Right hindlimb (tissue), 1 donor: Measurements from ENCODE around the gene NKIRAS2.

Source experiments
- DNase-seq: peaks from one replicate; pipeline ENCODE4 v3.0.0-alpha.2; 2018

The NKIRAS2 gene

GRCh38 chr17:42027961-42028790 lies 8.3 kb downstream of the NKIRAS2 start:
- DNase-seq: no peak

- no peak for DNase-seq
These were observed 8.9 kb downstream of the NKIRAS2 start for GRCh38 chr17:42028791-42029127.

- DNase-seq: no peak
These were observed 11.7 kb downstream of the NKIRAS2 start for GRCh38 chr17:42031584-42031983.

- DNase-seq: no peak
These were observed 14.2 kb downstream of the NKIRAS2 start for GRCh38 chr17:42034059-42034458.

- no peak for DNase-seq
These were observed 18.5 kb downstream of the NKIRAS2 start for GRCh38 chr17:42038221-42038973.

GRCh38 chr17:42039794-42040763 lies 20.2 kb downstream of the NKIRAS2 start:
- DNase-seq: no peak

- no peak for DNase-seq
These were observed 20.9 kb downstream of the NKIRAS2 start for GRCh38 chr17:42040818-42041217.

GRCh38 chr17:42041619-42042018 lies 21.7 kb downstream of the NKIRAS2 start:
- DNase-seq: no peak

GRCh38 chr17:42042598-42043319 lies 22.9 kb downstream of the NKIRAS2 start:
- no peak for DNase-seq

GRCh38 chr17:42045719-42046118 lies 25.8 kb downstream of the NKIRAS2 start:
- no peak for DNase-seq

- DNase-seq: no peak
These were observed 27.5 kb downstream of the NKIRAS2 start for GRCh38 chr17:42047343-42047742.

GRCh38 chr17:42049834-42050392 lies 30.0 kb downstream of the NKIRAS2 start:
- no peak for DNase-seq

- DNase-seq: peak; percentile 73
These were observed 30.6 kb downstream of the NKIRAS2 start, which contains the start of gene C17orf113 for GRCh38 chr17:42050393-42051012. Gene C17orf113 (minus strand): TSS chr17:42050601. CDS start chr17:42043376, 7,225 bp downstream.

- DNase-seq: no peak
These were observed 31.1 kb downstream of the NKIRAS2 start for GRCh38 chr17:42051013-42051400.

- no peak for DNase-seq
These were observed 31.8 kb downstream of the NKIRAS2 start for GRCh38 chr17:42051645-42052044.

- DNase-seq: no peak
These were observed 32.5 kb downstream of the NKIRAS2 start for GRCh38 chr17:42052346-42052877.

GRCh38 chr17:42053731-42054500 lies 34.0 kb downstream of the NKIRAS2 start:
- DNase-seq: no peak

- DNase-seq: no peak
These were observed 35.1 kb downstream of the NKIRAS2 start for GRCh38 chr17:42055027-42055426.

GRCh38 chr17:42055496-42055895 lies 35.6 kb downstream of the NKIRAS2 start:
- no peak for DNase-seq

GRCh38 chr17:42056635-42057034 lies 36.7 kb downstream of the NKIRAS2 start:
- no peak for DNase-seq
